GM12872 (cell line): ENCODE results near the gene WFDC10B.

Experiments used
- TF ChIP-seq, protein P1 (sequence below): IDR thresholded peaks from 3 replicates; pipeline ENCODE4 v1.5.1; 2011; ENCODE audit warnings: low read depth, mild to moderate bottlenecking, low read length, moderate library complexity; ENCODE audit not compliant: insufficient read depth

WFDC10B gene

DNA sequence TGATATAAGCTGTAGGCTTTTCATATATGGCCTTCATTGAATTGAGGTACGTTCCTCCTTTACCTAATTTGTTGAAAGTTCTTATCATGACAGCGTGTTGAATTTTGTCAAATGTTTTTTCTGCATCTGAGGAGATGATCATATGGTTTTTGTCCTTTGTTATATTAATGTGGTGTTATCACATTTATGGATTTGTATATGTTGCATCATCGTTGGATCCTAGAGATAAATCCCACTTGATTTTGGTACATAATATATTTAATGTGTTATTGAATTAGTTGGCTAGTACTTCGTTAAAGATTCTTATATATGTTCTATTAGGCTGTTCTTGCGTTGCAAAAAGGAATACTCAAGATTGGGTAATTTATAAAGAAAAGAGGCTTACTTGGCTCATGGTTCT, 65.1 kb downstream of the WFDC10B start:
- TF ChIP-seq, protein P1, sequence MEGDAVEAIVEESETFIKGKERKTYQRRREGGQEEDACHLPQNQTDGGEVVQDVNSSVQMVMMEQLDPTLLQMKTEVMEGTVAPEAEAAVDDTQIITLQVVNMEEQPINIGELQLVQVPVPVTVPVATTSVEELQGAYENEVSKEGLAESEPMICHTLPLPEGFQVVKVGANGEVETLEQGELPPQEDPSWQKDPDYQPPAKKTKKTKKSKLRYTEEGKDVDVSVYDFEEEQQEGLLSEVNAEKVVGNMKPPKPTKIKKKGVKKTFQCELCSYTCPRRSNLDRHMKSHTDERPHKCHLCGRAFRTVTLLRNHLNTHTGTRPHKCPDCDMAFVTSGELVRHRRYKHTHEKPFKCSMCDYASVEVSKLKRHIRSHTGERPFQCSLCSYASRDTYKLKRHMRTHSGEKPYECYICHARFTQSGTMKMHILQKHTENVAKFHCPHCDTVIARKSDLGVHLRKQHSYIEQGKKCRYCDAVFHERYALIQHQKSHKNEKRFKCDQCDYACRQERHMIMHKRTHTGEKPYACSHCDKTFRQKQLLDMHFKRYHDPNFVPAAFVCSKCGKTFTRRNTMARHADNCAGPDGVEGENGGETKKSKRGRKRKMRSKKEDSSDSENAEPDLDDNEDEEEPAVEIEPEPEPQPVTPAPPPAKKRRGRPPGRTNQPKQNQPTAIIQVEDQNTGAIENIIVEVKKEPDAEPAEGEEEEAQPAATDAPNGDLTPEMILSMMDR = no peak

DNA sequence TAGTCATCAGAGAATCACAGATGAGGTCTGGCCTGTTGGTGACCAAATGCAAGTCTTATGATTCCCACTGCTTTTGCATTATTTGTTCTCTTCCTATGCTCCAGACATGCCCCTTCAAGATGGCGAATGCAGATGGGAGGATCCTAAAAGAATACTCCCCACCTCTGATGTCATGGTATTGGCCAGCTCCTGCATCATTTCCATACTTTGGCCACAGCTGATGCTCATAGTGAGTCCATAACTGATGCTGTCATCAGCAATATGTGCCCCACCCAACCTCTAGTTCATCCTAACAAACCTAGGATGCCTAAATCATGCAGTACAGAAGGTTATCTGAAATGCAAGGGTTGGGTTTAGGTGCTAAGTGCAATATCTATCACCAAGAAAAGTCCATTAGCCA, 68.3 kb downstream of the WFDC10B start:
- TF ChIP-seq, protein P1 = no peak
